ENCODE data around the gene PNMT.
"Not testable (repeated sequence)": the region's sequence is repeated elsewhere in the genome, so short reads cannot be mapped to it uniquely, and the experiment has no call there.

Gene PNMT

DNA sequence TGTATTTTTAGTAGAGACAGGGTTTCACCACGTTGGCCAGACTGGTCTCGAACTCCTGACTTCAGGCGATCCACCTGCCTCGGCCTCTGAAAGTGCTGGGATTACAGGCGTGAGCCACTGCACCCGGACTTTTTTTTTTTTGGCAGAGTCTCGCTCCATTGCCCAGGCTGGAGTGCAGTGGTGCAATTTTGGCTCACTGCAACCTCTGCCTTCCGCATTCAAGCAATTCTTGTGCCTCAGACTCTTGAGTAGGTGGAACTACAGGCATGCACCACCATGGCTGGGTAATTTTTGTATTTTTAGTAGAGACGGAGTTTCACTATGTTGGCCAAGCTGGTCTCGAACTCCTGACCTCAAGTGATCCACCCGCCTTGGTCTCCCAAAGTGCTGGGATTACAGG, 42.8 kb downstream of the PNMT start:
- DNase-seq = not testable (repeated sequence)

DNA sequence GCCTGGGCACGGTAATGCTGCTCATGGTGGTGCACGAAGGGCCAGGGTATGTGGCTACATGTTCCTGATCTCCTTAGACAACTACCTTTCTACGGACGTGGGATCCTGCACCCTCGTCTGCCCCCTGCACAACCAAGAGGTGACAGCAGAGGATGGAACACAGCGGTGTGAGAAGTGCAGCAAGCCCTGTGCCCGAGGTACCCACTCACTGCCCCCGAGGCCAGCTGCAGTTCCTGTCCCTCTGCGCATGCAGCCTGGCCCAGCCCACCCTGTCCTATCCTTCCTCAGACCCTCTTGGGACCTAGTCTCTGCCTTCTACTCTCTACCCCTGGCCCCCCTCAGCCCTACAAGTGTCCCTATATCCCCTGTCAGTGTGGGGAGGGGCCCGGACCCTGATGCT, 43.6 kb downstream of the PNMT start:
- DNase-seq = no peak

DNA sequence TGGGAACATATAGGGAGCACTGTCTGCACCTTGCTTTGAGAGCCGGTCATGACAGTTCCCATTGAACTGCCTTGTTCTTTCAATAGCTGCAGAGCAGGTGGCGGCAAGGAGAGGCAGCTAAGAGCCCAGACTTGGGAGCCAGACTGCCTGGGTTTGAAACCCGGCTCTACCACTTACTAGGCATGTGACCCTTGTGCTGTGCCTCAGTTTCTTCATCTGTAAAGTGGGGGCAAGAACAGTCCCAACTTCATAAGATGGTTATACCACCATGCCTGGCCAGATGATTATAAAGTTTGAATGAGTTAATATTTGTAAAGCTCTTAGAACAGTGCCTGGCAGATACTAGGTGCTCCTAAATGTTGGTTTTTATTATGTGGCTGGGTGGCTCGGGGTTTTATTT, 46.0 kb downstream of the PNMT start:
- DNase-seq = no peak

GRCh38 chr17:39715375-39716072, 47.3 kb downstream of the PNMT start:
- no peak for DNase-seq

- DNase-seq = no peak
Observed at GRCh38 chr17:39716073-39716818, 48.0 kb downstream of the PNMT start.

DNA sequence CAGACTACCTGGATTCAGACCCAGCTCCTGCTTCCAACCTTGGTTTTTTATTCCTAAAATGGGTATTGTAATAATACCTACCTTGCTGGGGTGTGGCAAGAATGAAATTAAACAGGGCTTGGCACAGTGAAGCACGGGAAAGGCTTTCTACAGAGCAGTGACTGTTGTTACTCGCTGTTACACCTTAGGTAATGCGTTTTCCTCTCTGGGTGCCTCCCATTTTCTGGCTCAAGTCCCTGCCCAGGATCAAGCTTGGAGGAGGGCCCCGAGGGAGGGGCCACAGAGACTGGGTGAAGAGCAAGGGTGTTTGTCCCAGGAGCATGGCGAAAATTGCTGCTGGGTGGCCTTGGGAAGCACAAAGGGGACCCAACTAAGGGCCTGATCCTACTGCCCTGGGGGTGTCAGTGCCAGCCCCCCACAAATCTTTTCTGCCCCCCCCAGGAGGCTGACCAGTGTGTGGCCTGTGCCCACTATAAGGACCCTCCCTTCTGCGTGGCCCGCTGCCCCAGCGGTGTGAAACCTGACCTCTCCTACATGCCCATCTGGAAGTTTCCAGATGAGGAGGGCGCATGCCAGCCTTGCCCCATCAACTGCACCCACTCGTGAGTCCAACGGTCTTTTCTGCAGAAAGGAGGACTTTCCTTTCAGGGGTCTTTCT, 48.8 kb downstream of the PNMT start:
- no peak for DNase-seq

DNA sequence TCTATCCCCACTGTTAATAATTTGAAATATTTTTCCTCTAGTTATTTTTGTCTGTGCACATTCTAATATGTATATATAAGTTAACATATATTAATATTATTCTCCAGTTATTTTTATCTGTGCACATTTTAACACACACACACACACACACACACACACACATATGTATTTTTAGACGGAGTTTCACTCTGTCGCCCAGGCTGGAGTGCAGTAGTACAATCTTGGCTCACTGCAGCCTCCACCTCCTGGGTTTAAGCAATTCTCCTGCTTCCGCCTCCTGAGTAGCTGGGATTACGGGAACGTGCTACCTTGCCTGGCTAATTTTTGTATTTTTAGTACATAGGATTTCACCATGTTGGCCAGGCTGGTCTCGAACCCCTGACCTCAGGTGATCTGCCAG, 49.4 kb downstream of the PNMT start:
- no peak for DNase-seq

DNA sequence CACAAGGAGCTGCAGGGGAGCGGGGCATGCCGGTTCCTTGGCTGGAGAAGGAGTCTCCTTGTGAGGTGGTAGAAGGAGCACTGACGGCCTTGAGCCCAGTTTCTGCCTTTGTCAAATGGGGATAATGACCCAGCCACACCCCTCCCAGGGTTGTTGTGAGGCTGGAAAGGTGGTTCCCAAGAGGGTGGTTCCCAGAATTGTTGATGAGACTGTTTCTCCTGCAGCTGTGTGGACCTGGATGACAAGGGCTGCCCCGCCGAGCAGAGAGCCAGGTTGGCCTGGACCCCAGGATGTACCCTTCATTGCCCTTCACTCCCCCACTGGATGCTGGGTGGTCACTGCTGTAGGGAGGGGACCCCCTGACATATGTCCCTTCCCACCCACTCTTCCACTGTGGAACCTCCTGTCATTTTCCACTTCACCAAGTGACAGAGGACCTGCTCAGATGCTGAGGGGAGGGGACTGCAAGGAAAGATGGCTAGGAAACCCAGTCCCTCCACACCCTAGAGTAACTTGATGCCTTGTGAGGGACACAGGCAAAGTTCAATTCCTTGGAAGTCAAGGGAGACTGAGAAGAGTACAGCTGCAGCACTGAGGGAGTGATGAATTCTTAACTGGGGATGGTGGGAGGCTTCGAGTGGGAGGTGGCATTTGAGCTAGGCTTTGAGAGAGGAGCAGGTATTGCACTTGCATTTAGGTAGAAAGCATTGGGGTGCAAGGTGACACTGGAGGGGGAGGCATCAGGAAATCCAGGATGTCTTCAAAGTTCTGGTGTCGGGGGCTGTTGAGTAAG, 51.5 kb downstream of the PNMT start:
- no peak for DNase-seq

Measured in activated gamma-delta T cell (primary cell).